Pulmonary artery endothelial cell (primary cell): ENCODE measurements around the gene PCNA. TPM values are rescaled to one million over a fixed set of nuclear protein-coding genes. Genes with fewer than 3 reads are reported as not detected.
A peak's percentile ranks its signal among the peaks of the same experiment; 100 is the strongest.

Source experiments
- DNase-seq: peaks from one replicate; pipeline ENCODE4 v3.0.0-alpha.2; 2011; ENCODE audit warnings: low read depth, low spot score
- total RNA-seq: library from RNA; depleted of rRNA; stranded (reverse); fragments of >200 nt; gene quantifications from 2 replicates; pipeline ENCODE4 v1.2.3, GENCODE V29; 2014

The PCNA gene
- 174 and 272 TPM in 2 replicates for total RNA-seq

- peak; percentile 90 for DNase-seq
These were observed at the start of gene PCNA for GRCh38 chr20:5119435-5120184. Gene PCNA (minus strand): TSS chr20:5119958. CDS start chr20:5119798, 160 bp downstream.

- DNase-seq: no peak
These were observed 49.1 kb upstream of the PCNA start for GRCh38 chr20:5168651-5169396.

DNA sequence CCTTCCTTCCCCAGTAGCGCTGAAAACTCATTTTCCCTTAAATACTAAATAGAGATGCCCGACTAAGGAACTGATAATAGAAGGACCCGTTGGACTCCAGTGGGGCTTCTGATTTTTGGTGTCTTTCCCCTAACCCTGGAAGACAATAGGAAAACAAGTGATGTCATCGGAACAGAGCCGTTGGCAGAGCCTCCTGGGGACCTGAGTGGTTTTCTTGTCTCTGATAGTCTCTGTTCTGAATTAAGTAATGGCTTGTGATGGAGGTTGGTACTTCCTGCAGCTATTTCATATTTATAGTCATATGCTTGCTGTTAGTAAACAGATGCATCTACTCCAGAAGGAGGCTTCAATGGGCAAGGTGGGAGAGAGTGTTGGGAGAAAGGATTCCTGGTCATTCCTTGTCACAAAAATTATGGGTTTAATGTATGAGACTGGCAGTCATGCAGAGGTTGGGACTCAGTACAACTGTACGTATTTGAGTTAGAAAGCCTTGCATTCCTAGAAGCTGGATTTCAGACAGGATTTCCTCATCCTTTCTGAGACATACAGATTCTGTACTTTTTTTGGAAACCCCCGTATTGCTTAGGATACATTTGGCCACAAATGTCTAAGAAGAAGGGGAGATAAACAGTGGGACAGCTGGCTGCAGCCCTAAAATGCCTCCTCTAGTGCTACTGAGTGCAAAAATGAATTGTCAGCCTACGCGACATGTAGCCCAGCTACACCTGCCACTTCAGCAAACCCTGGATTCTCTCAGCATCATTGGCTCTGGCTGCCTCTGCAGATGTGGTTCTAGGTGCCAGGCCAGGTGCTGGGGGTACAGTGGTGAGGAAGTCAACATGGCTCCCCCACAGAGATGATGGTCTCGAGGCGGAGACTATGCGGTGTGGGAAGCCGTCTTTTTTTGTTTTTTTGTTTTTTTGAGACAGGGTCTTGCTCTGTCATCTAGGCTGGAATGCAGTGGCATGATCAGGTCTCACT lies 45.2 kb upstream of the PCNA start:
- no peak for DNase-seq

DNA sequence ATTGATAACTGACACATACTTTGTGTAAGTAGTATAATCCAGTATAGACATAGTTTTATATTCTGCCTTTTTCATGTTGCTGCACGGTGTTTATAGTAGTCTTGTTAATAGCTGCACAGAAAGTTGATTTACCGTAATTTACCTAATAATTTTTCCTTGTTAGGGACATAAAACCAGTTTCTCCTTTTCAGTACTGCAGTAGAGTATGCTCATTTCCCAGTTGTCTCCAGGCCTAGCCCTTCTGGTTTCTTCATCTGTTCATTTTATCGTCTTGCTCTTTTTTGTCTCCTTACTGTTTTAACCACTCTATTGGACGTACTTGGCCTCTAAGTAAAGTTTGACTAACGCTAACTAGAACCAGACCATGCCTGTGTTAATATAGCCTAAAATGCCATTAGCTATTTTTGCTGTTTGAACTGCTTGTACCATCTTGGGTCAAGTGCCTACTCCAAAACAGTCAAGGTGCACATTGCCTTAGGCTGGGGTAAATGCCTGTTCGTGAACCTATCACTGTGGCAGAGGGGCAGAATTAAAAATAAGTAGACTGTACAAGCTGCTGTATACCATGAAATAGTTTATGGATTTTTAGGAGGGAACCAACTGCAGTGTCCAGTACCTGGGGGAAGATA lies 41.9 kb upstream of the PCNA start:
- DNase-seq: no peak

DNA sequence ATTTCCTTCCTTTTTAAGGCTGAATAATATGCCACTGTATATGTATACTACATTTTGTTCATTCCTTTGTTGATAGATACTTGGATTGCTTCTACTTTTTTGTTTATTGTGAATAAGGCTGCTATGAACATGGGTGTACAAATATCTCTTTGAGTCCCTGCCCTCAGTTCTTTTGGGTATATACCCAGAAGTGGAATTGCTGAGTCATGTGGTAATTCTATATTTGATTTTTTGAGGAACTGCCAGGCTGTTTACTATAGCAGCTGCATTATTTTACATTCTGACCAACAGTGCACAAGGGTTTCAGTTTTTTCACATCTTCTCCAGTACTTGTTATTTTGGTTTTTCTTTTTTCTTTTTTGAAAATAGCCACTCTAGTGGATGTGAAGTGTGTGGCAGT lies 41.1 kb upstream of the PCNA start:
- DNase-seq: no peak

- no peak for DNase-seq
These were observed 40.2 kb upstream of the PCNA start for GRCh38 chr20:5159928-5160327.

DNA sequence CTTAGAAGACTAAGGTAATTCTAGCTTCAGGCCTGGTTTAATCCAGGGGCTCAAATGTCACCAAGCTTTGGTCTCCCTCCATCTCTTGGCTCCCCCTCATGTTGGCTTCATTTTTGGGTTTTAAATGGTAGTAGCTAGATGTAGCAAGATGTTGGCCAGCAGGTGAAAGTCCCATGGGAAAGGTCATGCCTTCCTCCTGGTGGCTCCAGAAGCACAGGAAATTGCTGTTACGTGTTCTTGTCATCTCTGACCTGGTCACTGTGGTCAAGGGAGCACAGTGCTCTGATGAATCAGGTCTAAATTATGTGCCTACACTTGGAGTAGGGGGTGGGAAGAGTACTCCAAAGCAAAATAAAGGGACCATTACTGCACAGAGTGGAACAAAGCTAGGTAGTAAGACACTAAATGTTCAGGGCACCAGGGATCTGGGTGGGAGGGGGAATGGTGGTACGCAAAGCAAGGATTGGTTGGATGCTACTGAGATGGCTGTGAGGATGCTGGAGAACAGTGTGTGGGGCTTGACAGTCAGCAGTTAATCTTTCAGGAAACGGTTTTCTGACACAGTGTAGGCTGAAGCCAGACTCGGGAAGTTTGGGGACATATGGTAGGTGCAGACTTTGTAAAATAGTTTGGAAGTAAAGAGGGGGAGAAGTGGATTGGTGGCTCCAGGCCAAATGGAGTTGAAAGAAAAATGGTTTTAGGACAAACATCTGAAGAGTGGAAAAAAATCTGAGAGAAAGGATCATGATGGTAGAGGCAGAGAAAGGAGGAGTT lies 37.1 kb upstream of the PCNA start:
- no peak for DNase-seq

DNA sequence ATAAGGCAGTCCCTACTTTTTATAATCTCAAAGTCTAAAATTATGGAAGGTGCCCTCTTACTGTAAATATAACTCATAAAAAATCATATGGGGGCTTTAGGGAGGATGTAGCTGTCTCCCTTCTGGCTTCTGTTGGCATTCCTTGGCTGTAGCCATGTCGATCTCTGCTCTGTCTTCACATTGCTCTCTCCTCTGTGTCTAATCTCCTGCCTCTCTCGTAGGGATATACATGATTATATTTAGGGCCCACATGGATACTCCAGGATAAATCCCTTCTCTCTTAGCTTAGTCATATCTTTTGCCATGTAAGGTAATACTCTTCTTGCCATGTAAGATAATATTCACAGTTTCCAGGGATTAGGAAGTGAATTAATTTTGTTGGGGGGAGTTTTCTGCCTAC lies 35.6 kb upstream of the PCNA start:
- no peak for DNase-seq

DNA sequence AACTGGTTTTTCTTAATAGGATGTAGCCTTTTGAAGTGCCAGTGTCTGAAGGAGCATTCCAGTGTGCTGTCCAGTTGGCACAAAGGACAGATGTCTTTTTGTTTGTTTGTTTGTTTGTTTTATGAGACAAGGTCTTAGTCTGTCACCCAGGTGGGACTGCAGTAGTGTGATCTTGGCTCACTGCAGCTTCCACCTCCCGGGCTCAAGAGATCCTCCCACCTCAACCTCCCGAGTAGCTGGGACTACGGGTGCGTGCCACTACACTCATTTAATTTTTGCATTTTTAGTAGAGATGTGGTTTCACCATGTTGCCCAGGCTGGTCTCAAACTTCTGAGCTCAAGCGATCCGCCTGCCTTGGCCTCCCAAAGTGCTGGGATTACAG lies 34.8 kb upstream of the PCNA start:
- no peak for DNase-seq

- no peak for DNase-seq
These were observed 34.1 kb upstream of the PCNA start for GRCh38 chr20:5153612-5154542.

DNA sequence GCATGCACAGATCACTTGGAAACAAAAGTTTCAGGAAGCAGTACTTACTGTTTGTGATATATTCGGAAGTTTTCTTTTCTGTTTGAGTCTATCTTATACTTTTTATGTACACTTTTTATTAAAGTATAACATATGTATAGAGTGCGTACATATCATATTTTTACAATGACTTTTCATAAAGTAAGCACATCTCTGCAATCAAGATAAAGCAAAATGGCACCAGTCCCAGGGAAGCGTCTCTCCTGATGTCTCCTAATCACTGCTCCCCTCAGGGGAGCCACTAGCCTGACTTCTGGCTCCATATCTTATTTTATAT lies 33.4 kb upstream of the PCNA start:
- no peak for DNase-seq

- DNase-seq: no peak
These were observed 30.7 kb upstream of the PCNA start for GRCh38 chr20:5150226-5151076.

- DNase-seq: no peak
These were observed 30.1 kb upstream of the PCNA start for GRCh38 chr20:5149892-5150225.

DNA sequence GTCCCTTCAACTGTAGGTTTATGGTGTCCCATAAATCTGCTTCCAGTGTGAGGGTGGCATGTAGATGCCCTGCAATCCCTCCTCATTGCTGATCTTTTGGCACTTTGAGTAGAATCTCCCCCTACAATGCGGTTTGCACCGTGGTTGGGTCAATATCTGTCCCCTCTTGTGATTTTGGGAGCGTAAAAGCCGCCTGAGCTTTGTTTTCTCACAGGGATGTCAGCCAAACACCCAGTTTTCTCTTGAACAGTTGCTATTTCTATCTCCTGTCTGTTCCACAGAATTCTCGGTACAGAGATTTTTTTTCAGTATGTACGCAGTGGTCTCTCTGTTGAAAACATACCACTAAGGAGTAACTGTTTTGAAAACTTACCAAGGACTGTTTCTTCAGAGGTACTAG lies 28.8 kb upstream of the PCNA start:
- DNase-seq: no peak

- DNase-seq: no peak
These were observed 27.3 kb upstream of the PCNA start for GRCh38 chr20:5146871-5147592.

GRCh38 chr20:5146099-5146668 lies 26.4 kb upstream of the PCNA start:
- no peak for DNase-seq

DNA sequence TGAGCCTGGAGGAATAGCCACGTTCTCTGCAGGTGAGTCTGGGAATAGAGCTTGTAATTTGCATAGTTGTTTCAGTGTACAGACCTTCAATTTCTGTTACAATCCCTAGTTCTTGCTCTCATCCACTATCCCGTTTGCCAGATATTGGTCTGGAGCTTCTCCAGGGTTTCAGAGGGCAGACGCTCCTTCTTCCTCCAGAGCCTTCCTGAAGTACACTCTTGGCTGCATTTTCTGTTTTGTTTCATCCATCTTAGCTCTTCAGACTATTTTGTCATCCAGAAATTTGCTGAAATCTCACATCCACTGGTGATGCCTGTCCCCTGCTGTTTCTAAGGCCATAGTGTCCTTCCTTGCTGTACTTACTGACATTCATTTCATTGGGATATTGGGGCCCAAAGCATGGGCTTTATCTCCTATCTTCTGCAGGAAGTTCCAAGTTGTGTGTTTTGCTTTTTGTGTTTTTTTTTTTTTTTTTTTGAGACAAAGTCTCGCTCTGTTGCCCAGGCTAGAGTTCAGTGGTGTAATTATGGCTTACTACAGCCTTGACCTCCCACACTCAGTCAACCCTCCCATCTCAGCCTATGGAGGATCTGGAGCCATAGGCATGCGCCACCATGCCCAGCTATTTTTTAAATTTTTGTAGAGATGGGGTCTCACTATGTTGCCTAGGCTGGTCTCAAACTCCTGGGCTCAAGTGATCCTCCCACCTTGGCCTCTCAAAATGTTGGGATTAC lies 25.8 kb upstream of the PCNA start:
- DNase-seq: no peak
